GM19099 (cell line): ENCODE data around the gene TICAM1.
A peak's percentile ranks its signal among the peaks of the same experiment; 100 is the strongest.

Experiments
- POLR2A ChIP-seq: IDR thresholded peaks from 3 replicates; pipeline ENCODE4 v1.6.1; 2011; ENCODE audit warnings: low read depth; ENCODE audit not compliant: insufficient read length; ENCODE audit errors: extremely low read depth

TICAM1 gene

GRCh38 chr19:4831304-4831978 lies at the start of gene TICAM1:
TSS of gene TICAM1 (minus strand) at chr19:4831712. CDS start at chr19:4818377, 13,335 bp downstream.
- TF ChIP-seq POLR2A: peak; percentile 80

- TF ChIP-seq POLR2A: no peak
These were observed 47.5 kb upstream of the TICAM1 start for GRCh38 chr19:4879041-4879440.

GRCh38 chr19:4878491-4878968 lies 47.0 kb upstream of the TICAM1 start:
- no peak for TF ChIP-seq POLR2A

GRCh38 chr19:4877753-4878490 lies 46.4 kb upstream of the TICAM1 start:
- TF ChIP-seq POLR2A: no peak

- TF ChIP-seq POLR2A: no peak
These were observed 42.4 kb upstream of the TICAM1 start for GRCh38 chr19:4873930-4874329.

- no peak for TF ChIP-seq POLR2A
These were observed 40.2 kb upstream of the TICAM1 start for GRCh38 chr19:4871711-4872110.

GRCh38 chr19:4870025-4870700 lies 38.7 kb upstream of the TICAM1 start:
- no peak for TF ChIP-seq POLR2A

- TF ChIP-seq POLR2A: no peak
These were observed 36.8 kb upstream of the TICAM1 start for GRCh38 chr19:4868286-4868834.

GRCh38 chr19:4867534-4868285 lies 36.2 kb upstream of the TICAM1 start, which contains the start of gene PLIN3:
TSS of gene PLIN3 (minus strand) at chr19:4867667. CDS start at chr19:4861394, 6,273 bp downstream.
- TF ChIP-seq POLR2A: peak; percentile 35

GRCh38 chr19:4866595-4867424 lies 35.3 kb upstream of the TICAM1 start:
- TF ChIP-seq POLR2A: peak; percentile 33

GRCh38 chr19:4861147-4861546 lies 29.6 kb upstream of the TICAM1 start:
- no peak for TF ChIP-seq POLR2A

- no peak for TF ChIP-seq POLR2A
These were observed 28.2 kb upstream of the TICAM1 start for GRCh38 chr19:4859697-4860096.

- no peak for TF ChIP-seq POLR2A
These were observed 21.0 kb upstream of the TICAM1 start for GRCh38 chr19:4852484-4852883.
